Measurements from ENCODE around the gene KLHDC8B. TPM values are rescaled to one million over a fixed set of nuclear protein-coding genes. Genes with fewer than 3 reads are reported as not detected.

The KLHDC8B gene
- total RNA-seq, 1 experiment from 2014 or later = 21.5 TPM

DNA sequence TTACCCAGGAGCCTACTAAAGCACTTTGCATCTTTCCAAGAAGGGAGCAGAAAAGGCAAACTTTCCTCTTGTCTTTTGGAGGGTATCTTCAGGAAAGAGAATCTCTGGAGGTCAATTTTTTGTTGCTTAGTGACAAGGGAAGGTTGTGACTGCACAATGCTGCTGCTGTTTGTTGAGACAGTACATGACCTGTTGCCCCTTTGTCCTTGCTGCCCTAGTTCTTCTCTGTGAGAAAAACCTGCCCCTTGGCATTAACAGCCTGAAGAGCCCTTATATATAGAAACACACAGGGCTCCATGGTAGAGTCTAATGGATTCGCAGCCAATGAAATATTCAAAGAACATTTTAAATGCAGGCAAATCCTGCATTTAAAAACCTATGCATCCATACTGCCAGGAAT, 20.3 kb downstream of the KLHDC8B start:
- H3K4me3 Mint-ChIP-seq = no peak overlapping the region

DNA sequence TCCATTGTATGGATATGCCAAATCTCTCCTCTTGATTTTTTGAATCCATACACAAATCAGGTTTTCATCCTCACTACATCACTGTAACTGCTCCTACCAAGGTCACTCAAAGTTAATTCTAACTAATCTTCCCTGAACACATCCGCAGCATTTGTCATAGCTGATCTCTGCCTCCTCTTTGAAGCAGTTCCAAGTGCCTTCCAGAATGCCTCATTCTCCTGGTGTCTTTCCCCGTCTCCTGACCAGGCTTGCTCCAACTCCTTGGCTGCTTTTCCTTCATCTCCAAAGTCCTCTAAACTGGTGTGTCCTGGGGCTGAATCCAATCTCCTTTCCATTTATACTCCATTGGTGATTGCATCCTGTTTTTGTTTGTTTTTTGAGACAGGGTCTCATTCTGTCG, 26.8 kb downstream of the KLHDC8B start:
- Mint-ChIP-seq H3K4me3 (no peak overlapping the region), H3K36me3 (no peaks in the 10 kb centered on the region), H3K9me3 (no peaks in the 10 kb centered on the region; the same call in 1 of the 2 replicates), H3K27ac (no peak overlapping the region), H3K4me1 (no peaks in the 10 kb centered on the region), H3K27me3 (ENCODE audit: low read depth) (peaks cover 19% of the 10 kb centered on the region)
- DNase-seq (ENCODE audit: low spot score) = no peak
- POLR2A ChIA-PET = no interaction called here
- CTCF ChIA-PET = no interaction called here
- no peak for ATAC-seq
- TF ChIP-seq TEAD1 (CRISPR knock-in tag; IDR thresholded peaks at IDR 0.05) = no peak
- TF ChIP-seq GRHL2 (CRISPR knock-in tag; IDR thresholded peaks at IDR 0.05; ENCODE audit: insufficient replicate concordance, severe bottlenecking) = no peak
- TF ChIP-seq HMGA2 (CRISPR knock-in tag; IDR thresholded peaks at IDR 0.05) = no peak
- TF ChIP-seq, protein P1, sequence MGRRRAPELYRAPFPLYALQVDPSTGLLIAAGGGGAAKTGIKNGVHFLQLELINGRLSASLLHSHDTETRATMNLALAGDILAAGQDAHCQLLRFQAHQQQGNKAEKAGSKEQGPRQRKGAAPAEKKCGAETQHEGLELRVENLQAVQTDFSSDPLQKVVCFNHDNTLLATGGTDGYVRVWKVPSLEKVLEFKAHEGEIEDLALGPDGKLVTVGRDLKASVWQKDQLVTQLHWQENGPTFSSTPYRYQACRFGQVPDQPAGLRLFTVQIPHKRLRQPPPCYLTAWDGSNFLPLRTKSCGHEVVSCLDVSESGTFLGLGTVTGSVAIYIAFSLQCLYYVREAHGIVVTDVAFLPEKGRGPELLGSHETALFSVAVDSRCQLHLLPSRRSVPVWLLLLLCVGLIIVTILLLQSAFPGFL (CRISPR knock-in tag; IDR thresholded peaks at IDR 0.05; ENCODE audit: borderline replicate concordance) = no peak
- TF ChIP-seq CREB1 (CRISPR knock-in tag; IDR thresholded peaks at IDR 0.05) = no peak
- TF ChIP-seq, protein P2, sequence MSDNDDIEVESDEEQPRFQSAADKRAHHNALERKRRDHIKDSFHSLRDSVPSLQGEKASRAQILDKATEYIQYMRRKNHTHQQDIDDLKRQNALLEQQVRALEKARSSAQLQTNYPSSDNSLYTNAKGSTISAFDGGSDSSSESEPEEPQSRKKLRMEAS (CRISPR knock-in tag; IDR thresholded peaks at IDR 0.05) = no peak
- no peak for TF ChIP-seq ELF4 (CRISPR knock-in tag; IDR thresholded peaks at IDR 0.05; ENCODE audit: low read depth)

More for the DNA sequence above, 20.3 kb downstream of the KLHDC8B start:
- DNase-seq (ENCODE audit: low spot score) (no peak), ATAC-seq (no peak)
- Mint-ChIP-seq H3K27ac (no peak overlapping the region), H3K9me3 (no peaks in the 10 kb centered on the region), H3K4me1 (no peaks in the 10 kb centered on the region), H3K27me3 (ENCODE audit: low read depth) (0 out of 2 replicates have a peak, but pooled peaks cover 3% of the 10 kb centered on the region), H3K36me3 (no peaks in the 10 kb centered on the region)
- CTCF ChIA-PET = interaction anchor here (1.4 kb wide), 1 partner anchor 21 kb away, joined by 4 read pairs; the partner anchor contains the start of gene KLHDC8B
- POLR2A ChIA-PET = no interaction called here
- TF ChIP-seq KAT7 (CRISPR knock-in tag; IDR thresholded peaks at IDR 0.05; ENCODE audit: borderline replicate concordance) = no peak
- TF ChIP-seq TEAD4 (CRISPR knock-in tag; IDR thresholded peaks at IDR 0.05) = no peak
- TF ChIP-seq, protein P2 (CRISPR knock-in tag; IDR thresholded peaks at IDR 0.05) = no peak
- TF ChIP-seq, protein P3, sequence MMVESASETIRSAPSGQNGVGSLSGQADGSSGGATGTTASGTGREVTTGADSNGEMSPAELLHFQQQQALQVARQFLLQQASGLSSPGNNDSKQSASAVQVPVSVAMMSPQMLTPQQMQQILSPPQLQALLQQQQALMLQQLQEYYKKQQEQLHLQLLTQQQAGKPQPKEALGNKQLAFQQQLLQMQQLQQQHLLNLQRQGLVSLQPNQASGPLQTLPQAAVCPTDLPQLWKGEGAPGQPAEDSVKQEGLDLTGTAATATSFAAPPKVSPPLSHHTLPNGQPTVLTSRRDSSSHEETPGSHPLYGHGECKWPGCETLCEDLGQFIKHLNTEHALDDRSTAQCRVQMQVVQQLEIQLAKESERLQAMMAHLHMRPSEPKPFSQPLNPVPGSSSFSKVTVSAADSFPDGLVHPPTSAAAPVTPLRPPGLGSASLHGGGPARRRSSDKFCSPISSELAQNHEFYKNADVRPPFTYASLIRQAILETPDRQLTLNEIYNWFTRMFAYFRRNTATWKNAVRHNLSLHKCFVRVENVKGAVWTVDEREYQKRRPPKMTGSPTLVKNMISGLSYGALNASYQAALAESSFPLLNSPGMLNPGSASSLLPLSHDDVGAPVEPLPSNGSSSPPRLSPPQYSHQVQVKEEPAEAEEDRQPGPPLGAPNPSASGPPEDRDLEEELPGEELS (CRISPR knock-in tag; IDR thresholded peaks at IDR 0.05) = no peak
- TF ChIP-seq ELF4 (CRISPR knock-in tag; IDR thresholded peaks at IDR 0.05; ENCODE audit: low read depth) = no peak
- TF ChIP-seq MXD4 (CRISPR knock-in tag; IDR thresholded peaks at IDR 0.05; ENCODE audit: borderline replicate concordance) = no peak
- TF ChIP-seq, protein P4, sequence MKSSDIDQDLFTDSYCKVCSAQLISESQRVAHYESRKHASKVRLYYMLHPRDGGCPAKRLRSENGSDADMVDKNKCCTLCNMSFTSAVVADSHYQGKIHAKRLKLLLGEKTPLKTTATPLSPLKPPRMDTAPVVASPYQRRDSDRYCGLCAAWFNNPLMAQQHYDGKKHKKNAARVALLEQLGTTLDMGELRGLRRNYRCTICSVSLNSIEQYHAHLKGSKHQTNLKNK (CRISPR knock-in tag; IDR thresholded peaks at IDR 0.05) = no peak
- no peak for TF ChIP-seq ZNF232 (CRISPR knock-in tag; IDR thresholded peaks at IDR 0.05)
- TF ChIP-seq ZNF138 (CRISPR knock-in tag; conservative IDR thresholded peaks at IDR 0.05) = no peak
- TF ChIP-seq, protein P5, sequence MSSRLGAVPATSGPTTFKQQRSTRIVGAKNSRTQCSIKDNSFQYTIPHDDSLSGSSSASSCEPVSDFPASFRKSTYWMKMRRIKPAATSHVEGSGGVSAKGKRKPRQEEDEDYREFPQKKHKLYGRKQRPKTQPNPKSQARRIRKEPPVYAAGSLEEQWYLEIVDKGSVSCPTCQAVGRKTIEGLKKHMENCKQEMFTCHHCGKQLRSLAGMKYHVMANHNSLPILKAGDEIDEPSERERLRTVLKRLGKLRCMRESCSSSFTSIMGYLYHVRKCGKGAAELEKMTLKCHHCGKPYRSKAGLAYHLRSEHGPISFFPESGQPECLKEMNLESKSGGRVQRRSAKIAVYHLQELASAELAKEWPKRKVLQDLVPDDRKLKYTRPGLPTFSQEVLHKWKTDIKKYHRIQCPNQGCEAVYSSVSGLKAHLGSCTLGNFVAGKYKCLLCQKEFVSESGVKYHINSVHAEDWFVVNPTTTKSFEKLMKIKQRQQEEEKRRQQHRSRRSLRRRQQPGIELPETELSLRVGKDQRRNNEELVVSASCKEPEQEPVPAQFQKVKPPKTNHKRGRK (CRISPR knock-in tag; IDR thresholded peaks at IDR 0.05; ENCODE audit: borderline replicate concordance) = no peak
- TF ChIP-seq, protein P6, sequence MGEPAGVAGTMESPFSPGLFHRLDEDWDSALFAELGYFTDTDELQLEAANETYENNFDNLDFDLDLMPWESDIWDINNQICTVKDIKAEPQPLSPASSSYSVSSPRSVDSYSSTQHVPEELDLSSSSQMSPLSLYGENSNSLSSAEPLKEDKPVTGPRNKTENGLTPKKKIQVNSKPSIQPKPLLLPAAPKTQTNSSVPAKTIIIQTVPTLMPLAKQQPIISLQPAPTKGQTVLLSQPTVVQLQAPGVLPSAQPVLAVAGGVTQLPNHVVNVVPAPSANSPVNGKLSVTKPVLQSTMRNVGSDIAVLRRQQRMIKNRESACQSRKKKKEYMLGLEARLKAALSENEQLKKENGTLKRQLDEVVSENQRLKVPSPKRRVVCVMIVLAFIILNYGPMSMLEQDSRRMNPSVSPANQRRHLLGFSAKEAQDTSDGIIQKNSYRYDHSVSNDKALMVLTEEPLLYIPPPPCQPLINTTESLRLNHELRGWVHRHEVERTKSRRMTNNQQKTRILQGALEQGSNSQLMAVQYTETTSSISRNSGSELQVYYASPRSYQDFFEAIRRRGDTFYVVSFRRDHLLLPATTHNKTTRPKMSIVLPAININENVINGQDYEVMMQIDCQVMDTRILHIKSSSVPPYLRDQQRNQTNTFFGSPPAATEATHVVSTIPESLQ (CRISPR knock-in tag; IDR thresholded peaks at IDR 0.05) = no peak
- no peak for TF ChIP-seq ZNF396 (CRISPR knock-in tag; IDR thresholded peaks at IDR 0.05; ENCODE audit: borderline replicate concordance)
- TF ChIP-seq, protein P7, sequence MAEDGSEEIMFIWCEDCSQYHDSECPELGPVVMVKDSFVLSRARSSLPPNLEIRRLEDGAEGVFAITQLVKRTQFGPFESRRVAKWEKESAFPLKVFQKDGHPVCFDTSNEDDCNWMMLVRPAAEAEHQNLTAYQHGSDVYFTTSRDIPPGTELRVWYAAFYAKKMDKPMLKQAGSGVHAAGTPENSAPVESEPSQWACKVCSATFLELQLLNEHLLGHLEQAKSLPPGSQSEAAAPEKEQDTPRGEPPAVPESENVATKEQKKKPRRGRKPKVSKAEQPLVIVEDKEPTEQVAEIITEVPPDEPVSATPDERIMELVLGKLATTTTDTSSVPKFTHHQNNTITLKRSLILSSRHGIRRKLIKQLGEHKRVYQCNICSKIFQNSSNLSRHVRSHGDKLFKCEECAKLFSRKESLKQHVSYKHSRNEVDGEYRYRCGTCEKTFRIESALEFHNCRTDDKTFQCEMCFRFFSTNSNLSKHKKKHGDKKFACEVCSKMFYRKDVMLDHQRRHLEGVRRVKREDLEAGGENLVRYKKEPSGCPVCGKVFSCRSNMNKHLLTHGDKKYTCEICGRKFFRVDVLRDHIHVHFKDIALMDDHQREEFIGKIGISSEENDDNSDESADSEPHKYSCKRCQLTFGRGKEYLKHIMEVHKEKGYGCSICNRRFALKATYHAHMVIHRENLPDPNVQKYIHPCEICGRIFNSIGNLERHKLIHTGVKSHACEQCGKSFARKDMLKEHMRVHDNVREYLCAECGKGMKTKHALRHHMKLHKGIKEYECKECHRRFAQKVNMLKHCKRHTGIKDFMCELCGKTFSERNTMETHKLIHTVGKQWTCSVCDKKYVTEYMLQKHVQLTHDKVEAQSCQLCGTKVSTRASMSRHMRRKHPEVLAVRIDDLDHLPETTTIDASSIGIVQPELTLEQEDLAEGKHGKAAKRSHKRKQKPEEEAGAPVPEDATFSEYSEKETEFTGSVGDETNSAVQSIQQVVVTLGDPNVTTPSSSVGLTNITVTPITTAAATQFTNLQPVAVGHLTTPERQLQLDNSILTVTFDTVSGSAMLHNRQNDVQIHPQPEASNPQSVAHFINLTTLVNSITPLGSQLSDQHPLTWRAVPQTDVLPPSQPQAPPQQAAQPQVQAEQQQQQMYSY (CRISPR knock-in tag; IDR thresholded peaks at IDR 0.05) = no peak
